ENCODE measurements around the gene PPP1R3G. TPM values are rescaled to one million over a fixed set of nuclear protein-coding genes. Genes with fewer than 3 reads are reported as not detected.

Gene PPP1R3G
- total RNA-seq, 1 donor from 2014 or later: 4.4 TPM

DNA sequence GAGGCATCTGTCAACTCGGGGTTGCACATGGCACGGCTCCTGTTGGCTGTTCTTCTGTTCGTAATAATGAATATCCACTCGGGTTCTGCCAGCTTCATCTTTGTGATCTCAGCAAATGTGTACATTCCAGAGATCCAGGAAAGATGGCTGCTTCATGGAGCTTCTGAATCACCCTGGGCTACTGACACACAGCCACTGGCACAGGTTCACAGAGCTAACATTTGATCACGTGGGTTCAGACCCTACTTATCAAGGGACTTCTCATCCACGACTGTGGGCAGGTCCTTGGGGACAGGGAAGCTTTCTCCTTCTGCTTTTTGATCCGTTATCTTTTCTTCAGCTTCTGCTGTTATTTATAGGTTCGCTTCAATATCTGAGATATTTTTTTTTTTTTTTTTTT, 18.1 kb downstream of the PPP1R3G start:
- Histone ChIP-seq H3K4me1 (no peaks in the 10 kb centered on the region), H3K9me3 (no peaks in the 10 kb centered on the region), H3K36me3 (no peaks in the 10 kb centered on the region), H3K27me3 (no peaks in the 10 kb centered on the region), H3K4me3 (no peak overlapping the region), H3K27ac (no peak overlapping the region)
- DNase-seq (ENCODE audit: extremely low spot score in 2 of 2): no peak
- intact Hi-C loops (cut with DNase I): no loop called here
- no peak for TF ChIP-seq POLR2A (IDR thresholded peaks at IDR 0.05)
- no peak for TF ChIP-seq POLR2AphosphoS5 (IDR thresholded peaks at IDR 0.05; ENCODE audit: insufficient read depth in 1 of 2, low read depth in 1 of 2)
- TF ChIP-seq, protein P1, sequence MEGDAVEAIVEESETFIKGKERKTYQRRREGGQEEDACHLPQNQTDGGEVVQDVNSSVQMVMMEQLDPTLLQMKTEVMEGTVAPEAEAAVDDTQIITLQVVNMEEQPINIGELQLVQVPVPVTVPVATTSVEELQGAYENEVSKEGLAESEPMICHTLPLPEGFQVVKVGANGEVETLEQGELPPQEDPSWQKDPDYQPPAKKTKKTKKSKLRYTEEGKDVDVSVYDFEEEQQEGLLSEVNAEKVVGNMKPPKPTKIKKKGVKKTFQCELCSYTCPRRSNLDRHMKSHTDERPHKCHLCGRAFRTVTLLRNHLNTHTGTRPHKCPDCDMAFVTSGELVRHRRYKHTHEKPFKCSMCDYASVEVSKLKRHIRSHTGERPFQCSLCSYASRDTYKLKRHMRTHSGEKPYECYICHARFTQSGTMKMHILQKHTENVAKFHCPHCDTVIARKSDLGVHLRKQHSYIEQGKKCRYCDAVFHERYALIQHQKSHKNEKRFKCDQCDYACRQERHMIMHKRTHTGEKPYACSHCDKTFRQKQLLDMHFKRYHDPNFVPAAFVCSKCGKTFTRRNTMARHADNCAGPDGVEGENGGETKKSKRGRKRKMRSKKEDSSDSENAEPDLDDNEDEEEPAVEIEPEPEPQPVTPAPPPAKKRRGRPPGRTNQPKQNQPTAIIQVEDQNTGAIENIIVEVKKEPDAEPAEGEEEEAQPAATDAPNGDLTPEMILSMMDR (IDR thresholded peaks at IDR 0.05): no peak

DNA sequence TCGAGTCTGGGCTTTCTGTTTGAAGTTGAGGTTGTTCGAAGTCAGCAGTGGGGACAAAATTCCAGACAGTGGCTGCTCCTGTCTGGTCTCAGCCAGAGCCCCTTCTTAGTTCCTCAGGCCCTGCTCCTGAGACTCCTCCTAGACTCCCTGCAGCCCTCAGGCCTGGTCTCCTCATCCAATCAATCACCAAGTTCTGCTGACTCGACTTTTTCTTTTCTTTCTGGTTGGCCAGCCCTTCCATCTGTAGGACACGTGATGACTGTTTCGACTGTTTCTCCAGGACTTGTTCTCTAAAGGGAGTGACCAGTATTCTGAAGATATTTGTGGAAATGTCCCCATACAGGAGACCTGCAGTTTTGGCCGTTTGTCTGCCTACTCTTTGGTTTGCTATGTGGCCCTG, 19.5 kb downstream of the PPP1R3G start:
- no peaks in the 10 kb centered on the region for H3K4me1 ChIP-seq
- no peaks in the 10 kb centered on the region for H3K27me3 ChIP-seq
- H3K9me3 ChIP-seq: no peaks in the 10 kb centered on the region
- DNase-seq (ENCODE audit: extremely low spot score in 2 of 2): no peak
- no peaks in the 10 kb centered on the region for H3K36me3 ChIP-seq
- no peak for TF ChIP-seq POLR2AphosphoS5 (IDR thresholded peaks at IDR 0.05; ENCODE audit: insufficient read depth in 1 of 2, low read depth in 1 of 2)
- TF ChIP-seq, protein P1 (IDR thresholded peaks at IDR 0.05): no peak
- no peak overlapping the region for H3K27ac ChIP-seq
- intact Hi-C loops (cut with DNase I): no loop called here
- H3K4me3 ChIP-seq: no peak overlapping the region

DNA sequence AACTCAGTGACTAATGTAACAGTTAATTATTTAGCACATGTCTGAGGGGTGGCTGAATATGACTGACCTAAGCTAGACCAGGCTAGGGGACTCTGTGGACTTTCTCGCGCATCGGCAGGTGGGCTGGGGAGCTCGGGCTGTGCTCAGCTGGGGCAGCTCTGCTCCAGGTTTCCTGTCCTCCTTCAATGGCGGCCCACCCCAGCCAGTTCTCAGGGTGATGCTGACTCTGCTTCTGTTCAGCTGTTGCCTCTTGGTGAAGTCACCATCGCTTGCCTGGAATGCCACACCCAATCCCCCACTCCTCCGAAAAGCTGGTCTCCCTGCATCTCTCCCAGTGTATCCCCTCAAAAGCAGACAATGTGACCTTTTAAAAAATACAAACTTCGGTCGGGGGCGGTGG, 20.0 kb downstream of the PPP1R3G start:
- H3K27me3 ChIP-seq: no peaks in the 10 kb centered on the region
- no peak overlapping the region for H3K27ac ChIP-seq
- intact Hi-C loops (cut with DNase I): no loop called here
- no peak overlapping the region for H3K4me3 ChIP-seq
- no peaks in the 10 kb centered on the region for H3K4me1 ChIP-seq
- TF ChIP-seq, protein P1 (IDR thresholded peaks at IDR 0.05): no peak
- TF ChIP-seq POLR2AphosphoS5 (IDR thresholded peaks at IDR 0.05; ENCODE audit: insufficient read depth in 1 of 2, low read depth in 1 of 2) (no peak), POLR2A (IDR thresholded peaks at IDR 0.05) (no peak)
- no peak for DNase-seq (ENCODE audit: extremely low spot score in 2 of 2)
- no peaks in the 10 kb centered on the region for H3K9me3 ChIP-seq
- no peaks in the 10 kb centered on the region for H3K36me3 ChIP-seq

DNA sequence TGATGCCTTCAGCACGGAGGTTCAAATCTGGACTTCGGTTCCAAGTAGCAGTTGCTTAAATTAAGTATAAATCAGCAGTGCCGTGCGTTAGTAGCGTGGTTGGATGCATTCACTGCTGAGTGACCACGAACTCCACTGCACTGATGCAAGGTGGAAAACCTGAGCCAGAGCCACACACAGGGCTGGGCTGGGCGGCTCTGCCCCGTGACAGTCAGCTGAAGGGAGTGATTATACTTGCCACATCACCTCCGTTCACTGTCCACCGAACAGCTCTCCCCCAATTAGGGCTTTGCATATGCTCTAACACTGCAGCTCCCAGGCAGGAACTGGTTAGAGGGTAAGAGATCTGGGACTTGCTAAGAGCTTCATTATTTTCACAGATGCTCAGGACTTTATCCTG, 22.2 kb downstream of the PPP1R3G start:
- Histone ChIP-seq H3K4me1 (no peaks in the 10 kb centered on the region), H3K36me3 (no peaks in the 10 kb centered on the region), H3K9me3 (no peaks in the 10 kb centered on the region), H3K27me3 (no peaks in the 10 kb centered on the region), H3K4me3 (no peak overlapping the region), H3K27ac (no peak overlapping the region)
- intact Hi-C loops (cut with DNase I): no loop called here
- TF ChIP-seq, protein P1 (IDR thresholded peaks at IDR 0.05): no peak
- no peak for TF ChIP-seq POLR2AphosphoS5 (IDR thresholded peaks at IDR 0.05; ENCODE audit: insufficient read depth in 1 of 2, low read depth in 1 of 2)
- TF ChIP-seq POLR2A (IDR thresholded peaks at IDR 0.05): no peak
- DNase-seq (ENCODE audit: extremely low spot score in 2 of 2): no peak

DNA sequence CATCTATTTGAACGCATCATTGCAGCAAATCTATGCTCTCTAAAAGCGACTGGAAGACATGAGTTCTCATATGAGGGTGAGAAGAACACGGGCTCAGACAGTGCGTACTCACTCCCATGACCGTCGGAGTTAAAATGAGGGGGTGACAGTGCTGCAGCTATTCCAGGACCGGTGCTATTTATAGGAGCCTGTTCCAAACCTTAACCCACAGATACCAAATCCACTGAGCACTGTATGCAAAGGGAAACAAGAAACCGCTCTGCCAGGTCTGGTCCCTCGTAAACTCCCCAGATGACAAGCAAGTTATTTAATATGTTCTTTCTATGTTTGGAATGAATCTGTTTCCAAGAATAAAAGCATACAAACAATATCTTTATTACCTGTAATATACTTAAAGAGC, 22.9 kb downstream of the PPP1R3G start:
- H3K27ac ChIP-seq: no peak overlapping the region
- DNase-seq (ENCODE audit: extremely low spot score in 2 of 2): no peak

More for the DNA sequence above, 22.9 kb downstream of the PPP1R3G start:
- TF ChIP-seq, protein P1 (IDR thresholded peaks at IDR 0.05): no peak
- TF ChIP-seq POLR2A (IDR thresholded peaks at IDR 0.05): no peak
- TF ChIP-seq POLR2AphosphoS5 (IDR thresholded peaks at IDR 0.05; ENCODE audit: insufficient read depth in 1 of 2, low read depth in 1 of 2): no peak
- no peaks in the 10 kb centered on the region for H3K9me3 ChIP-seq
- H3K36me3 ChIP-seq: no peaks in the 10 kb centered on the region
- intact Hi-C loops (cut with DNase I): no loop called here
- H3K4me3 ChIP-seq: no peak overlapping the region
- H3K27me3 ChIP-seq: no peaks in the 10 kb centered on the region
- H3K4me1 ChIP-seq: no peaks in the 10 kb centered on the region

Data from vagina (tissue), 2 donors.